Right hindlimb (tissue), 1 donor: ENCODE measurements around the gene LSP1.

Source experiments
- DNase-seq: peaks from one replicate; pipeline ENCODE4 v3.0.0-alpha.2; 2018

LSP1 gene

DNA sequence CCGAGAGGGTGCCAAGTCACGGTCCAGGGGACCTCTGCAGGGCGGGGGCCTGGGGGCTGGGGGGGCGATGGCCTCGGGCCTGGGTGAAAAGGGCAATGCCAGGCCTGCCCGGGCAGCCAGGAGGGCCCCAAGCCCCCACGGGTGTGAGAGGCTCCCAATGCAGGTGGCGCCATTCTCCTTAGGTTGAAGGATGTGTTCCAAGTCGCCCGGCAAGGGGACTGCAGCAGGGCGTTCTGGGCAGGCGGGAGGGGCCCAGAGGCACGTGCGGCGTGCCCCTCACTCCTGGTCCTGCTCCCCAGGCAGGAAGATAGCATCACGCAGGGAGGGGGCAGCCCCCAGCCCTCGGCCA is 14.8 kb upstream of the LSP1 start:
- DNase-seq: no peak

- peak; percentile 59 for DNase-seq
Measured at GRCh38 chr11:1838426-1839144, 14.3 kb upstream of the LSP1 start, which contains the start of gene TNNI2. TSS of gene TNNI2 (plus strand) at chr11:1838981. CDS start at chr11:1839697, 716 bp downstream.

- DNase-seq: no peak
Measured at GRCh38 chr11:1839204-1839923, 13.5 kb upstream of the LSP1 start.

DNA sequence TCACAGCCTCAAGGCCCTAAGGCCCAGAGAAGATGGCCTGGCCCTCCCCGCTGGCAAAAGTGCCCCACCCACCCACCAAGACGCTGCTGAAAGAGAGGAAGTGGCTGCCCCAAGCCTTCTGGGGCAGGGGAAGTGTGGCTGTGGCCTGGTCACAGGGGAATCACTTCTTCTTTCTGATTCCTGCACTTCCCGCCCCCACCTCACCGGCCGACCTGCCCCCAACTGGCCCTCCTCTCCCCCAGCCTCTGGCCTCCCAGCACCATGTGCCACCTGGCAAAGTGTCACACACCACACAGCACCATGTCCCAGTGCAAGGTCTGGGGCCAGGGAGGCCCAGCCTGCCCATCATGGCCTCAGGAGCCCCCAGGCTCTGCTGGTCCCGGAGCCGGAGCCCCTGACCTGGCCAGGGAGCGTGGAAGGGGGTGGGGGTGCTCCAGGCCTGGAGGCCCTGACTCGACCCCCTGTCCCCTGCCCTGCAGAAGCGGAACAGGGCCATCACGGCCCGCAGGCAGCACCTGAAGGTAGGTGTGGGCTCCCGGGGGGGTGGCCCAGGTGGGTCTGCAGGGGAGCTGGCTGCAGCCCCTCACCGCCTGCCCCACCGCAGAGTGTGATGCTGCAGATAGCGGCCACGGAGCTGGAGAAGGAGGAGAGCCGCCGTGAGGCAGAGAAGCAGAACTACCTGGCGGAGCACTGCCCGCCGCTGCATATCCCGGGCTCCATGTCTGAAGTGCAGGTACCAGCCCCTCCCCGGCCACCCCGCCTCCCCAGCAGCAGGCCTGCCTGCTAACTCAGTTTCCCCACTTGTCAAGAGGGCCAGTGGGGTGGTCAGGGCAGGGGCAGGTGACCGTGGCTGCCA is 12.7 kb upstream of the LSP1 start:
- DNase-seq: no peak

DNA sequence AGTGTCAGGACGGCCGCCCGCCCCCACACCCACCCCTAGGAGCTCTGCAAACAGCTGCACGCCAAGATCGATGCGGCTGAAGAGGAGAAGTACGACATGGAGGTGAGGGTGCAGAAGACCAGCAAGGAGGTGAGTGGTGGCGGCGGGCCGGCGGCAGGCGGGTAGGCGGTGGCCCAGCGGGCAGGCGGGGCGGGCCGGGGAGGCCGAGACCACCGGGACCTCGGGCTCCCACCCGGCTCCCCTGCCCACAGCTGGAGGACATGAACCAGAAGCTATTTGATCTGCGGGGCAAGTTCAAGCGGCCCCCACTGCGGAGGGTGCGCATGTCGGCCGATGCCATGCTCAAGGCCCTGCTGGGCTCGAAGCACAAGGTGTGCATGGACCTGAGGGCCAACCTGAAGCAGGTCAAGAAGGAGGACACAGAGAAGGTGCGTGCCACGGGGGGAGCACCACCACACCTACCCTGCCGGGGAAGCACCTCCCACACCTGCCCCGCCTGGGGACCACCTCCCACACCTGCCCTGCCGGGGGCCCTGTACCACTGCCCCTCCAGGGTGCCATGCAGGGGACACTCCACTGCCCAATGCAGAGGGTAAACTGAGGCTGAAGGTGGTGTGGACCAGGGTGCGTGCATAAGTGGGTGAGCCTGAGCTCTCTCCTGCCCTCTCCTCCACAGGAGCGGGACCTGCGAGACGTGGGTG is 12.0 kb upstream of the LSP1 start:
- DNase-seq: no peak

- DNase-seq: no peak
Measured at GRCh38 chr11:1841511-1842148, 11.3 kb upstream of the LSP1 start.

DNA sequence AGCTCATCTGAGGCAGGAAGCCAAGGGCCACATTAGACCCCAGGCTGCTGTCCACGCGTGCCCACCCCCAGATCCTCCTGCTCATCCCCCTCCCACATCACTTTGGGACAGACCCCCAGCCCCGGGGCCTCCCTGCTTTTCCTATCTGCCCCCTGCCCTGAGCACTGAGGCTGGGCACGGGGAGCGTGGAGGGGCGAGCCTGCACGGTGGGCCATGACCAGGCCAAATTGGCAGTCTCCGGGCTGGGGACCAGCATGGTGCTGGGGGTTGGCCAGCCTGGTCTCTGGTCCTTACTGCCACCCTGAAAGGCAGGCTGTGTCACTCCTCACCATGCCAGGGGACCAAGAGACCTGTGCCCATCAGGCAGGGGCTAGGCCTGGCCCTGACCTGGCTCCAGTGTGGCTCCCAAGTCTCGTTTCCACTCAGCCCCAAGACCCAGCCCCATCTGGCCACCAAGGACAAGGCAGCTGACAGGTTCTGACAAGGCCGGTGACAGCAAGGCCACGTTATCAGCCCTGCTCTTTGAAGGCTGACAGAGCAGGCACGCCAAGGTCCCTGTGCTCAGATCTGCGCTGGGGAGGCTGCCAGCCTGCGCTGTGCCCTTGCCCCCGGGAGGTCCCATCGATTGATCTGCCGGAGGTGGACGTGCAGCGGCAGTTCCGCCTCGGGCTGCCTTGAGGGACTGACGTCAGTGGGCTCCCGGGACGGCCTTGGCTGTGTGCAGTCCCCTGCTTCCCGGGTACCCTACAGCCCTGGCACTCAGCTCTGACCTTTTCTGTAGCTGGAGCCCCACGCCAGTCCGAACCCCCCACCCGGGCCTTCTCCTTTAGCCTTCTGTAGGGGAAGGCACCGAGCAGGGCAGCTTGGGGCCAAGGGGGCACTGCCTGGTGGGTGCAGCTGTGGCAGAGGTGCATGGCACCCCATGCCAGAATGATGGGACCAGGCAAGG is 10.5 kb upstream of the LSP1 start:
- DNase-seq: no peak

DNA sequence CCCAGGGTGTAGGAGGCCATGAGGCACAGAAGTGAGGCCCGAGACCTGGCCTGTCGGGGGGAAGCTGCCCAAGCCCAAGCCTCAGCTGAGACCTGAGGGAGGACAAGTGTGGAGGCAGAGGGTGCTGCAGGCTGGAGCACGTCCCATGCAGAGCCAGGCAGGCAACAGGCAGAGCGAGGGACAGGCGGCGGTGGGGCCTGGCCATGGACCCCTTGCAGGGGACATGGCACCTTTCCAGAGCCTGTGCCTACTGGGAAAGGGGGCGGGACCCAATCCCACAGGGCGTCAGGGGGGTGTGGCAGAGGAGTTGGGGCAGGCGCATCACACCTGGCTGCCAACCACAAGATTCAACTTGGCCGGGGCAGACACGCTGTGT is 9.8 kb upstream of the LSP1 start:
- no peak for DNase-seq

- no peak for DNase-seq
Measured at GRCh38 chr11:1843796-1844195, 9.1 kb upstream of the LSP1 start.

GRCh38 chr11:1844221-1845094 is 8.4 kb upstream of the LSP1 start:
- no peak for DNase-seq

- no peak for DNase-seq
Measured at GRCh38 chr11:1845095-1845429, 7.8 kb upstream of the LSP1 start.

- no peak for DNase-seq
Measured at GRCh38 chr11:1845561-1846452, 7.1 kb upstream of the LSP1 start.

DNA sequence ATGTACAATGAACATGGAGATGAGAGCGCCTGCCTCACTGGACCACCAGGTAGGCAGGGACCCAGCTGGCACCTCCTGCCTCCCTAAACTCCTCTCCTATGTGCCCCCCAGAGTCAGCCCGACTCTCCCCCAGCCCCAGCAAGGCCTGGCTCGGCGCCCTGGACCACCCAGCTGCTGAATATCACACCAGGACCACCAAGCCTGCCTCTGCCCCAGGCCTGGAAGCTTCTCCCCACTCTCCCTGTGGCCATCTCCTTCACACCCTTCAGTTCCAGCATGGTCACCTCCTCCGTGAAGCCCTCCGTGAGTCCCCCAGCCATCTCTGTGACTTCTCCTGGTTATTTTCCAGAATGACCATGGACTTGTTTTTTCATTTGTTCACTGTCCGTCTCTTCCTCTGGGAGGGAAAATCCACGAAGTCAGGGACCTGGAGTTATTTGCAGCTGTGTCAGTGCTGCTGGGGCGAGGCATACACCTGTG is 6.4 kb upstream of the LSP1 start:
- no peak for DNase-seq

DNA sequence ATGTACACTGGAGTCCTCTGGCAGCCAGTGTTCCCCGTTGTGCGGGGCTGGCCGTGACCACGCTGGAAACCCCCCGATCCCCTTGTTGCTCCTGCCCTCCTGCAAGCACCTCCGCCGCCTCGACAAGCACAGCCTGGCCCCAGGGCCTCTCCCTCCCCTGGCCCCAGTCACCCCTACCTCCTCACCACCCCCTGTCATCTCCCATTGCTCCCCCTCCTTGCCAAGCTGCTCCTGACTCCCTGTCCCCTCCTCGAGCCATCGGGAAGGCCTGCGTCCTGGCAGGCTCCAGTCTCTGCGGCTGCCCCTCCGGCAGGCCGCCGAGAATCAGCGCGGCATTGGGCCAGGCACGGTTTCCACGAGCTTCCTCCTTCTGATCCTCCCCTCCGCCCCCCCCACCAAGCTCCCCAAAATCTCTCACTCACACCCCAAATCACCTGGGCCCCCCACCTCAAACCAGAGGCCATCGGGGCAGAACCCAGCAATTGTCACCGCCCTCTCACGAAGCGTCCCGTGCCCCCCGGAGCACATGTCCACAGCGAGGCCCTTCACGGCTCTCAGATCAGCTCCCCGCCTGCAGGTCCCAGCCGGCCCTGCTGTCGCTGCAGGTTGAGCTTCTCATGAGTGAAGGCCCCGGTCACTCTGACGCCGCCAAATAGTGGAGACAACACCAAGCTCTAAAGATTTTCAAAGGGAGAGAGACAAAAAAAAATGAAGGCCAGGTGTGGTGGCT is 5.7 kb upstream of the LSP1 start:
- DNase-seq: no peak

GRCh38 chr11:1847926-1848639 is 4.8 kb upstream of the LSP1 start:
- DNase-seq: no peak

DNA sequence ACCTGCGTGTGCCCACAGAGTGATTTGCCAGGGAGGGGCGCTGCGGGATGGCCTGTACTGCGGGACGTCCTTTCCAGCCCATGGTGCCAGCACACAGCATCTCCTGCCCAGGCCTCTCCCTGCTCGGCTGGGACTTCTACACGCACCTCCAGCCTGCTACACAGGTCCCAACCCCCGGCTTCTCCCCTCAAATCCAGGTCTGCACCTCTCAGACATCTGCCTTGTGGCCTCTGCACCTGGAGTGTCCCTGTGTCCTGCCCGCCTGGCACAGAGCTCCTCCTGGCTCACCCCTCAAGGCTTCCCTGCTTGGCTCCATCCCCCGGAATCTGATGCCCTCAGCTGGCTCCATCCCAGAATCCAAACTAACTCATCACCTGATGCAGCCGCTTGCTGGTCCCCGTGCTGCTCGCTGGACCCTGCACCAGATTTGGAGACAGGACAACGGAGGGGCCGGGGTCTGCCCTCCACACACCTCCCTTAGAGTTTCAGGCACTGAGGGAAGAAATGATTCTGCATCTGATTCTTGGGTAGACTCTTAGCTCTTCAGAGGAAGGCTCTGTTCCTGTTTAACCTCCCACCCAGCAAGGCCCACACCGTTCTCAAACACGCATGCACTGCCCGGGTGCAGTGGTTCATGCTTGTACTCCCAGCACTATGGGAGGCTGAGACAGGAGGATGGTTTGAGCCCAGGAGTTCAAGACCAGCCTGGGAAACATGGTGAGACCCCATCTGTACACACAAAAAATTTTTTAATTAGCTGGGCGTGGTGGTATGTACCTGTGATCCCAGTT is 4.0 kb upstream of the LSP1 start:
- DNase-seq: no peak
